GM19025 (cell line): ENCODE measurements around the gene NARF.
A peak's percentile ranks its signal among the peaks of the same experiment; 100 is the strongest.
"Not testable (repeated sequence)": the region's sequence is repeated elsewhere in the genome, so short reads cannot be mapped to it uniquely, and the experiment has no call there.

Source experiments
- ATAC-seq: cut with Tn5 transposase; IDR thresholded peaks from one replicate; pipeline ENCODE4 v1.9.1; 2021; ENCODE audit warnings: mild to moderate bottlenecking, low read depth, moderate library complexity; ENCODE audit not compliant: unreplicated experiment

NARF gene

GRCh38 chr17:82458179-82458884 is at the start of gene NARF:
NARF (plus strand) TSS chr17:82458741; CDS start chr17:82458804, 63 bp downstream.
- ATAC-seq = peak; percentile 94

DNA sequence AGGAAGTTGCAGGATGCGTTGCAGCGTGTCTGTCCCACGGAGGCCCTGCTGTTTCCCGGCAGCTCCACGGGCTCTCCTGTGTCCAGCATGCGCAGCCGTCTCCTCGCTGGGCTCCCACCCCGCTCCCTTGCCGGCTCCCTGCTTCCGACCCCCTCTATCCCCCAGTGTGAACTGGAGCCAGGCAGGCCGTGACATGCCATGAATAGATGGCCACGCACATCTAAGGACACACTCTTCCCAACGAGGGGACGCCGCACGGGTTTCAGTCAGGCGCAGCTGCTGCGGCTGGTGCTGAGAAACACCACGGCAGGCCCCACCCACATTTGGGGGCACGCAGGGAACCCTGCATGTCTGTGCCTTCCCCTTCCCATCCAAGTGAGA is 49.6 kb upstream of the NARF start:
- ATAC-seq = no peak

DNA sequence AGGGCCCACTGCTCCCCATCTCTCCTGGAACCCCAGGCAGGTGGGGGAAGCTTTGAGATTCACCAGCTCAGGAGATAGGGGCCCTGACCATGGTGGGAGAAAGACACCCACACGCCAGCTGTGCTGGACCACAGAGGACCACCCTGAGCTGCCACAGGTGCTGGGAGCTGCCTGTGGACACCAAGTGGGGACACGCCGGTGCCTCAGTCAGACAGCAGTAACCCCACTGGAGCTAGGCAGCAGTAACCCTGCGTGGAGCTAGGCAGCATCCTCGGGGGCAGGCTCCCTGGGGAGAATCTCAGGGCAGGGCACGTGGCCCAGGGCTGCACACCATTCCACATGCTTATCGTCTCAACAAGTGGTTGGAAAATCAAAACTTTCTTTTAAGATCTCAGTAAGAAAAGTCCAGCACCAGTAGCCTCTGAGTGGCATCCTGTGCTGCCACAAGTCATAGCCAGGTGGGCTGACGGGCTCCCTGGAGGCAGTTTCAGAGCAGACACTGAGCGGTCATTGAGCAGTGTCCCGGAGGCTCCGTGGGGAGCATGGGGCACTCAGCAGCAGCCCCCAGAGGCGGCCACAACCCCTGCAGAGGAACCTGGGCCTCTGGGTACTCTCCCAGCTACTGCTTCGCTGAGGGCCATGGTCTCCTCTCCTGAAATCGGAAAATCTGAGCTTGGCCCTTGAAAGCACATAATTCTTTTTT is 48.4 kb upstream of the NARF start:
- ATAC-seq = no peak

DNA sequence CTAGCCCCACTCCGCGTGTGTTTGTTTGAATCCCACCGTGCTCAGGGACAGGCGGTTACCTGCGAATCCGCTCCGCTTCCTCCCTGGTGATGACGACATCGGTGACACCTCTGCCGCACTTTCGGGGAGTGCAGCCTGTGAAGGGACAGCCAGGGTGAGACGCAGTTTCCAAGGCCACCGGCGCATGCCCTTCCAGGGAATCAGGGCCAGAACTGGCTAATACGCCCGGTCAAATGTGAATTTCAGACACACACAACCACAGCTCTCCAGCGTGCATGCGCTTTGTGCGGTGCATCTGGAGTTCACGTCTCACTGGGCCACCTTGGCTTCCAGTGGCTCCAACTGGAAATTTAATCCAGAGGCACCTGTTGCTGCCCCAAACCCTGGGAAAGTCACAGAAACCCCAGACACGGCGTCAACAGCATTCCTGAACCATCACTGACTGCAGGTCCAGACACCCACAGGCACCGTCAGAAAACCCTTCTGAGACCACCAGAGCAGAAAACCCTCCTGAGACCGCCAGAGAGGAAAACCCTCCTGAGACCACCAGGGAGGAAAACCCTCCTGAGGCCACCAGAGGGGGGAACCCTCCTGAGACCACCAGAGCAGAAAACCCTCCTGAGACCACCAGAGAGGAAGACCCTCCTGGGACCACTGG is 47.0 kb upstream of the NARF start:
- no peak for ATAC-seq

- not testable (repeated sequence) for ATAC-seq
These were observed 46.5 kb upstream of the NARF start for GRCh38 chr17:82412081-82412480.

DNA sequence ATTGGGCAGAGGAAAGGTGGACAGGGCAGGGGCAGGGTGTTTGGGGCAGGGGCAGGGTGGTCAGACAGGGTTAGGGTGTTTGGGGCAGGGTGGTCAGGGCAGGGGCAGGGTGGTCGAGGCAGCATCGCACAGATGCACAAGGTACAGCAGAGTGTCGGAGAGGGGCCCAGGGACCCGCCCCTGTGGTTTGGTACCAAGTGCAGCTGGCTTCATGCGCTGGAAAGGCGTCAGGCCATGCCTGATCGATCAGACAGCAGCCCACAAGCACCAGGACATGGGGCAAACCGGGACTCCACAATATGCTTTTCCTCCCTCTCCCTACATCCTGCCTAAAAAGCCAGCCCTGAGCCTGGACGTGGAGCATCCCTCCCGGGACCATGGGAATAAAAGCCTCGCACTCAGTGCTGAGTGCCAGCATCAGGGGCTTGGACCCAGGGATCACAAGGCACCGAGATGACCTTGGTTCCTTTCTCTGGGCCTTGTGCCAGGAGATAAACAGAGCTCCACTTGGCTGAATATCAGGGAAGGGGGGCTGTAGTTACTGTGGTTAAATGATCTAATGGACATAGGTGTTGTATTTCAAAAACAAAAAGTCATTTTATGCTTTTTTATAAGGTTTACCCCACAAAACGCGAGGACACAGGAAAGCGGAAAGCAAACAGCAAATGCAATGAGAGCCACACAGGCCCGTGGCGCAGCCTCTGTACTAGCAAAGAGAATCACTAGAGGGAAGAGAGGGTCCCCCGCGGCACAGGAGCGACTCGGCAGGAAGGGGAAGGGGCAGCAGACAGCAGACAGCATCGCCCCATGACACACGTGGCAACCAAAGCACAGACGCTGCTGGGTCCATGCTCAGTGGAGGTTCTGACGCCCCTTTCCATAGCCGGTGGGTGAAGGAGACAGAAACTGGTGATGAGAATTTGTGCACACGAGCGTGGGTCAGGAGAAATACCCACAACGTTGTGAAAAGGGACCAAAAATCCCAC is 45.7 kb upstream of the NARF start:
- ATAC-seq = no peak

- no peak for ATAC-seq
These were observed 43.8 kb upstream of the NARF start for GRCh38 chr17:82414548-82415281.

GRCh38 chr17:82415336-82415735 is 43.2 kb upstream of the NARF start:
- no peak for ATAC-seq

DNA sequence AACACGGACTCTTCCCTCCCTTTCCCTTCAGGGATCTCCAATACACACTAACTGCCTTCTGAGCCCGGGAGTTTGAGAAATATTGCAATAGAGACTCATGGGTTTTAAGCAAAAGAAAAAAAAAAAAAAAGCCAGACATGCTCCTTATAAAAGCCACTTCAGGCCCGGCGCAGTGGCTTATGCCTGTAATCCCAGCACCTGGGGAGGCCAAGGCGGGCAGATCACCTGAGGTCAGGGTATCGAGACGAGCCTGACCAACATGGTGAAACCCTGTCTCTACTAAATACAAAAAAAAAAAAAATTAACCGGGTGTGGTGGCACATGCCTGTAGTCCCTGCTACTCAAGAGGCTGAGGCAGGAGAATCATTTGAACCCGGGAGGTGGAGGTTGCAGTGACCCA is 42.8 kb upstream of the NARF start:
- no peak for ATAC-seq

GRCh38 chr17:82416264-82416663 is 42.3 kb upstream of the NARF start:
- ATAC-seq = no peak

- no peak for ATAC-seq
These were observed 41.8 kb upstream of the NARF start for GRCh38 chr17:82416771-82417170.

DNA sequence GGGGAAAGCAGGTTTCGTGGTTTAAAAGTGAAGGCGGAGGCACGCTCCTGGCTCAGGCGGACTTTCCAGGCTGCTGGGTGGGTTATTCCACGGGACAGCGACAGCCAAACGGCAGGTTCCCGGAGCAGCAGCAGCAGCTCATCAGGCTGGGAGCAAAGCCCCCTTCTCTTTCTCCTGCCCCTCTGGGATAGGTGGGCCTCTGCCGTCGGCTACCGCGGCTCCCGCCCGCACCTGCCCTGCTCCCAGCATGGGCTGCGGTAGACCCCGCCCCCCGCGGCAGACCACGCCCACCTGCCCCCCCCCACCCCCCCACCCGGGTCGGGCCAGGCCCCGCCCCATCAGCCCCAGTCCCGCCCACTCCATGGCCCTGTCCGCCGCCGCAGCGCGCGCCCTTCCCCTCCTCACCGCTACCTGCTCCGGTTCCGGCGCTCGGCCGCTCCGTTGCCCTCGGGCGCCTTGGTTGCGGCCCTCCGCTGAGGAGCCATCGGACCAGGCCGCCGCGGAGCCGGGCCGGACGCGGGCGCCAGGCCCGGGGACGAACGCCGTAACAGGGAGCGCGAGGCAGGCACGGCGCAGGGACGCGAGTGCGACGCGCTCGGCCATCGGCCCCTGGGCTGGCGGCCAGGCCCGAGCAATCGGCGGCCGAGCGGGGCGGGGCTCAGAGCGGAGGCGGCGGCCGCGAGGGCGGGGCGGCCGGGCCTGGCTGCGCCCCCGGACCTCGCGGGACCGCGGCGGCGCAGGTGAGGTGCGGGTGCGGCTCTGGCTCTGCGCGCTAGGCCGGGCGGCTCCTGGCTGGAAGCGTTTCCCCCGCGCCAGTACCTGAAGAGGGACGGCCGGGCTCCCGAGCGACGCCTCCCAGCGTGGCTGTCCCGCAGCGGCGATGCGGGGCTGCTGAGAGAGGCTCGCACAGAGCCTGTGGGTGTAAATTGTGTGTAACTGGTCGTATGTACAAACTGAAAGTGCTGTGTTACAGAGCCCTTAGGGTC is 40.2 kb upstream of the NARF start, which contains the start of the genes HEXD and OGFOD3:
TSS of gene HEXD (plus strand) at position 347 of the 986 bp plus-strand sequence. CDS start 1,453 bp downstream, outside the sequence.
TSS of gene OGFOD3 (minus strand) at position 586 of the 986 bp plus-strand sequence. CDS start at position 485, 101 bp downstream.
- peak; percentile 88 for ATAC-seq

DNA sequence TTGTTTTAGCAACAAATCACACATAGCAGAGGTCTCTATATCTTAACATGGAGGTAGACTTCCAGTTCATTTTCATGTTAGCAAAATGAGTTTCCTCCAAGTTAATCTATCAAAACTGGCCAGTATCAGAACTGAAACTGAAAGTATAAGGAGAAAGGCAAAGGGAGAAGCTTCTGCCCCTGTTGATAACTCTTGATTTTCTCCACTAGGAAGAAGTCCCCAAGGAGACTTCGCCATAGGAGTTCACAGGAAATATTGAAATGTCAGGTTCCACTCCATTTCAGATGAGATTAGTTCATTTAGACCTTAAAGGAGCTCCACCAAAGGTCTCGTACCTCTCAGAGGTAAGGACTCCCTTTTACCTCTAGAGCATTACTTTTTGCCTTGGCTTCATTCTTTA is 39.0 kb upstream of the NARF start:
- no peak for ATAC-seq

- ATAC-seq = no peak
These were observed 34.3 kb upstream of the NARF start for GRCh38 chr17:82424001-82424862.

GRCh38 chr17:82424863-82425159 is 33.7 kb upstream of the NARF start:
- ATAC-seq = no peak

GRCh38 chr17:82428546-82428945 is 30.0 kb upstream of the NARF start:
- no peak for ATAC-seq

GRCh38 chr17:82429824-82430223 is 28.7 kb upstream of the NARF start:
- ATAC-seq = no peak

DNA sequence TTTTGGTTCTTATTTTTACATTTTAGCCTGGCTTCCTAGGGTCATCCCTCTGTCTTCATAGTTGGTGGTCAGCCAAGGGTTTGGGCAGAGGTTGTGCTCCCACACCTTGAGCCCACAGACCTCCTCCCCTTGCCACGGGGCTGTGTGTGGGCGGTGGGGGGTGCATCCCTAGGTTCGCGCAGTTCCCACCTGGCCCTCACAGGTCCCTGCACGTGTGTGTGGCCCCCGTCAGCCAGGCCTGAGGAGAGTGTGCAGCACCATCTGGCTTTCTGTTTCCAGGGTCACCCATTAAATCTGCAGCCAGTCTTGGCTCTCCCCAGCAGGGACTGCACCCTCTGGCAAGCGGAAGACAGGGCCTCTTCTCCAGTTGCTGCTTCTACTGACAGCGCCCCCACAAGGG is 26.5 kb upstream of the NARF start:
- ATAC-seq = no peak
